BJ (cell line): Measurements from ENCODE around the gene CABP1. TPM values are rescaled to one million over a fixed set of nuclear protein-coding genes. Genes with fewer than 3 reads are reported as not detected.

Source experiments
- CTCF ChIA-PET: fragments of 350-600 bp; formaldehyde crosslinking; extraction: SDS; loops from one replicate; lab custom pipeline; 2021; ENCODE audit warnings: antibody characterized with exemption, inconsistent platforms; lab: Yijun Ruan, JAX
- POLR2A ChIA-PET: fragments of 300-600 bp; sonication (Branson Sonifier 250); formaldehyde crosslinking; extraction: SDS; loops from one replicate; lab custom pipeline; 2021; ENCODE audit warnings: antibody characterized with exemption; lab: Charles Lee
- DNase-seq: peaks from one replicate; pipeline ENCODE4 v3.0.0-alpha.2; 2011; ENCODE audit warnings: low read depth
- H3K27me3 ChIP-seq: 2 replicates; pipeline ENCODE4 v1.6.0; 2011; ENCODE audit warnings: low read length; ENCODE audit not compliant: control insufficient read depth, insufficient read depth
- H3K36me3 ChIP-seq: 2 replicates; pipeline ENCODE4 v1.5.1; 2011; ENCODE audit warnings: low read length; ENCODE audit not compliant: control insufficient read depth, insufficient read depth
- H3K4me3 ChIP-seq: 2 replicates; pipeline ENCODE4 v1.5.1; 2011; ENCODE audit warnings: low read depth, mild to moderate bottlenecking, control low read depth, low read length
- CTCF ChIP-seq: IDR thresholded peaks from 2 replicates; pipeline ENCODE4 v1.5.1; 2011; ENCODE audit warnings: low read depth, mild to moderate bottlenecking, control low read depth, inconsistent platforms, low read length, moderate library complexity; ENCODE audit not compliant: insufficient read depth
- polyA plus RNA-seq: library from polyadenylated mRNA; depleted of rRNA; stranded (reverse); fragments of >200 nt; gene quantifications from 2 replicates; pipeline ENCODE4 v1.2.3, GENCODE V29; 2011

Gene CABP1
- polyA plus RNA-seq, 1 experiment = not detected

GRCh38 chr12:120706029-120706428 lies 65.6 kb downstream of the CABP1 start:
- CTCF ChIA-PET = interaction anchor here (1.1 to 1.2 kb wide), 2 partner anchors 57 to 124 kb away, joined by 4 read pairs; partner anchors contain the start of gene POP5
- no peak for TF ChIP-seq CTCF
- POLR2A ChIA-PET = no interaction called here
- H3K4me3 ChIP-seq = no peak overlapping the region
- no peaks in the 10 kb centered on the region for H3K27me3 ChIP-seq
- H3K36me3 ChIP-seq = peaks cover 4% of the 10 kb centered on the region
- no peak for DNase-seq

GRCh38 chr12:120708651-120709050 lies 68.2 kb downstream of the CABP1 start:
- TF ChIP-seq CTCF = no peak
- H3K4me3 ChIP-seq = no peak overlapping the region
- ChIA-PET CTCF (interaction anchor here (1.0 to 2.4 kb wide), 5 partner anchors 11 to 126 kb away, joined by 3 to 9 read pairs (median 5); no protein-coding TSS in a partner anchor), POLR2A (no interaction called here)
- H3K36me3 ChIP-seq = peaks cover 3% of the 10 kb centered on the region
- no peak for DNase-seq
- H3K27me3 ChIP-seq = no peaks in the 10 kb centered on the region

GRCh38 chr12:120710031-120710804 lies 69.8 kb downstream of the CABP1 start, which contains the start of gene UNC119B:
Gene UNC119B (plus strand): TSS chr12:120710458. CDS start chr12:120710475, 17 bp downstream.
- no peaks in the 10 kb centered on the region for H3K27me3 ChIP-seq
- TF ChIP-seq CTCF = no peak
- POLR2A ChIA-PET = no interaction called here
- peaks cover 4% of the 10 kb centered on the region; the same call in 1 of the 2 replicates for H3K36me3 ChIP-seq
- no peak for DNase-seq
- H3K4me3 ChIP-seq = peak within 1 kb of the TSS; percentile 81
- CTCF ChIA-PET = interaction anchor here (0.7 to 2.5 kb wide), 11 partner anchors 10 to 127 kb away, joined by 3 to 16 read pairs (median 6); no protein-coding TSS in a partner anchor

- peaks cover 4% of the 10 kb centered on the region for H3K36me3 ChIP-seq
- peak overlapping the region; percentile 81 for H3K4me3 ChIP-seq
- DNase-seq = no peak
- no peaks in the 10 kb centered on the region for H3K27me3 ChIP-seq
- ChIA-PET POLR2A (no interaction called here), CTCF (interaction anchor here (0.7 to 2.5 kb wide), 9 partner anchors 11 to 128 kb away, joined by 3 to 16 read pairs (median 3); no protein-coding TSS in a partner anchor)
- TF ChIP-seq CTCF = no peak
Observed at GRCh38 chr12:120710805-120711296, 70.4 kb downstream of the CABP1 start.

GRCh38 chr12:120711411-120711810 lies 71.0 kb downstream of the CABP1 start:
- DNase-seq = no peak
- Histone ChIP-seq H3K36me3 (peaks cover 8% of the 10 kb centered on the region), H3K4me3 (peak overlapping the region; percentile 81), H3K27me3 (no peaks in the 10 kb centered on the region)
- ChIA-PET POLR2A (no interaction called here), CTCF (interaction anchor here (0.9 to 2.5 kb wide), 6 partner anchors 16 to 131 kb away, joined by 3 to 16 read pairs (median 6); partner anchors contain the start of gene POP5)
- no peak for TF ChIP-seq CTCF
